Neural progenitor cell (in vitro differentiated cells): ENCODE data around the gene SPON1. TPM values are rescaled to one million over a fixed set of nuclear protein-coding genes. Genes with fewer than 3 reads are reported as not detected.

Experiments
- DNase-seq: peaks from one replicate; pipeline ENCODE4 v3.0.0-alpha.2; 2016; ENCODE audit warnings: low spot score
- H2AFZ ChIP-seq: fragments of 200-600 bp; sonication (generic); replicated peaks from 2 replicates; pipeline ENCODE4 v1.6.1; 2016; ENCODE audit warnings: antibody characterized with exemption
- H3F3A ChIP-seq: fragments of 200-600 bp; sonication (generic); 2 replicates; pipeline ENCODE4 v1.6.1; 2016; ENCODE audit warnings: antibody characterized with exemption, low read depth
- H3K27ac ChIP-seq: fragments of 200-600 bp; sonication (generic); 2 replicates; pipeline ENCODE4 v1.5.1; 2016; ENCODE audit warnings: mild to moderate bottlenecking
- H3K27me3 ChIP-seq: fragments of 200-600 bp; sonication (generic); 2 replicates; pipeline ENCODE4 v1.6.1; 2016; ENCODE audit warnings: mild to moderate bottlenecking, moderate library complexity
- H3K36me3 ChIP-seq: fragments of 200-600 bp; sonication (generic); 2 replicates; pipeline ENCODE4 v1.5.1; 2016
- H3K4me1 ChIP-seq: fragments of 200-600 bp; sonication (generic); 2 replicates; pipeline ENCODE4 v1.6.1; 2016; ENCODE audit warnings: mixed run types
- H3K4me2 ChIP-seq: fragments of 200-600 bp; sonication (generic); 2 replicates; pipeline ENCODE4 v1.6.1; 2016
- H3K4me3 ChIP-seq: fragments of 200-600 bp; sonication (generic); 2 replicates; pipeline ENCODE4 v1.5.1; 2016
- H3K79me2 ChIP-seq: fragments of 200-600 bp; sonication (generic); 2 replicates; pipeline ENCODE4 v1.6.1; 2016; ENCODE audit warnings: low read depth
- H3K9ac ChIP-seq: fragments of 200-600 bp; sonication (generic); 2 replicates; pipeline ENCODE4 v1.6.1; 2016
- H3K9me3 ChIP-seq: fragments of 200-600 bp; sonication (generic); 2 replicates; pipeline ENCODE4 v1.5.1; 2016; ENCODE audit warnings: low read depth
- H4K20me1 ChIP-seq: fragments of 200-600 bp; sonication (generic); 2 replicates; pipeline ENCODE4 v1.6.1; 2016; ENCODE audit warnings: low read depth
- H3K27ac Mint-ChIP-seq: 3 replicates; pipeline ENCODE4 v1.8.0; 2021; ENCODE audit warnings: mixed read lengths
- H3K27me3 Mint-ChIP-seq: 2 replicates; pipeline ENCODE4 v1.8.0; 2022; ENCODE audit warnings: low read depth, mild to moderate bottlenecking, inconsistent platforms, moderate library complexity, mixed read lengths; ENCODE audit not compliant: insufficient read depth
- H3K36me3 Mint-ChIP-seq: 3 replicates; pipeline ENCODE4 v1.8.0; 2021; ENCODE audit warnings: mixed read lengths
- H3K4me1 Mint-ChIP-seq: 3 replicates; pipeline ENCODE4 v1.8.0; 2021; ENCODE audit warnings: mixed read lengths
- H3K4me3 Mint-ChIP-seq: 3 replicates; pipeline ENCODE4 v1.8.0; 2021; ENCODE audit warnings: mild to moderate bottlenecking, moderate library complexity, mixed read lengths
- H3K9me3 Mint-ChIP-seq: 3 replicates; pipeline ENCODE4 v1.8.0; 2020; ENCODE audit warnings: mixed read lengths
- EZH2 ChIP-seq: fragments of 200-600 bp; sonication (generic); IDR thresholded peaks from 2 replicates; pipeline ENCODE4 v1.6.1; 2017; ENCODE audit warnings: antibody characterized with exemption, mild to moderate bottlenecking, moderate library complexity
- EZH2phosphoT487 ChIP-seq: fragments of 200-600 bp; sonication (generic); IDR thresholded peaks from 2 replicates; pipeline ENCODE4 v1.6.1; 2017; ENCODE audit warnings: antibody characterized with exemption
- total RNA-seq: library from RNA; depleted of rRNA; stranded (reverse); fragments of >200 nt; gene quantifications from 2 replicates; pipeline ENCODE4 v1.2.3, GENCODE V29; 2015; ENCODE audit warnings: low replicate concordance
- TF ChIP-seq, protein P1 (sequence below): fragments of 200-600 bp; sonication (generic); IDR thresholded peaks from 2 replicates; pipeline ENCODE4 v1.5.1; 2017; ENCODE audit warnings: antibody characterized with exemption, mild to moderate bottlenecking

SPON1 gene
- total RNA-seq, 1 donor from 2014 or later = 35.4 TPM

DNA sequence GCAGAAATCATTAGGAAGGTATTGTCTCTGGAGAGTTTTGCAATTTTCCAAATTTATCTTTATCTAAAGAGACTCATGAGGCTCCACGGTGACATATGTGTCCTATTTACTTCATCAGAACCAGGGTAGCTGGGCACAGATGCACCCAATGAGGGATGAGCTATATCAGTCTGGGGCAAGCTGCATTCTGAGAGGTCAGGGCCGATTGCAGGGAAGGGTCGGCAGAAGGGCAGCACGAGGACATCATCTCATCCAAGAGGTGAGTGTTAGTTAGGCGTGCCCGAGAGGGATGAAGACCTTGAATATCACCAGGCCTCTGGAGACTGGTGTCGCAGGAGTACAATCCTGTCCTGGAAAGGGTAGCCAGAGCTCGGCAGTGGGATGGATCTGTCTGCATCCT is 41.0 kb upstream of the SPON1 start:
- no peaks in the 10 kb centered on the region for H3K9me3 ChIP-seq
- H3K4me1 ChIP-seq = no peaks in the 10 kb centered on the region
- H4K20me1 ChIP-seq = no peaks in the 10 kb centered on the region
- H3K36me3 ChIP-seq = no peaks in the 10 kb centered on the region
- no peak overlapping the region for H3K27ac ChIP-seq
- H3K79me2 ChIP-seq = no peaks in the 10 kb centered on the region
- no peak overlapping the region for H3K4me3 ChIP-seq
- H2AFZ ChIP-seq = no peak overlapping the region
- H3K27me3 ChIP-seq = no peaks in the 10 kb centered on the region
- no peak overlapping the region for H3K9ac ChIP-seq
- H3K36me3 Mint-ChIP-seq = no peaks in the 10 kb centered on the region
- no peaks in the 10 kb centered on the region for H3K27me3 Mint-ChIP-seq
- H3K4me1 Mint-ChIP-seq = peaks cover 10% of the 10 kb centered on the region
- no peaks in the 10 kb centered on the region for H3F3A ChIP-seq
- H3K27ac Mint-ChIP-seq = no peak overlapping the region
- no peak overlapping the region for H3K4me2 ChIP-seq
- no peak for DNase-seq
- TF ChIP-seq EZH2phosphoT487 (no peak), EZH2 (no peak)
- TF ChIP-seq, protein P1, sequence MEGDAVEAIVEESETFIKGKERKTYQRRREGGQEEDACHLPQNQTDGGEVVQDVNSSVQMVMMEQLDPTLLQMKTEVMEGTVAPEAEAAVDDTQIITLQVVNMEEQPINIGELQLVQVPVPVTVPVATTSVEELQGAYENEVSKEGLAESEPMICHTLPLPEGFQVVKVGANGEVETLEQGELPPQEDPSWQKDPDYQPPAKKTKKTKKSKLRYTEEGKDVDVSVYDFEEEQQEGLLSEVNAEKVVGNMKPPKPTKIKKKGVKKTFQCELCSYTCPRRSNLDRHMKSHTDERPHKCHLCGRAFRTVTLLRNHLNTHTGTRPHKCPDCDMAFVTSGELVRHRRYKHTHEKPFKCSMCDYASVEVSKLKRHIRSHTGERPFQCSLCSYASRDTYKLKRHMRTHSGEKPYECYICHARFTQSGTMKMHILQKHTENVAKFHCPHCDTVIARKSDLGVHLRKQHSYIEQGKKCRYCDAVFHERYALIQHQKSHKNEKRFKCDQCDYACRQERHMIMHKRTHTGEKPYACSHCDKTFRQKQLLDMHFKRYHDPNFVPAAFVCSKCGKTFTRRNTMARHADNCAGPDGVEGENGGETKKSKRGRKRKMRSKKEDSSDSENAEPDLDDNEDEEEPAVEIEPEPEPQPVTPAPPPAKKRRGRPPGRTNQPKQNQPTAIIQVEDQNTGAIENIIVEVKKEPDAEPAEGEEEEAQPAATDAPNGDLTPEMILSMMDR = no peak
- no peak overlapping the region for H3K4me3 Mint-ChIP-seq
- H3K9me3 Mint-ChIP-seq = no peaks in the 10 kb centered on the region

DNA sequence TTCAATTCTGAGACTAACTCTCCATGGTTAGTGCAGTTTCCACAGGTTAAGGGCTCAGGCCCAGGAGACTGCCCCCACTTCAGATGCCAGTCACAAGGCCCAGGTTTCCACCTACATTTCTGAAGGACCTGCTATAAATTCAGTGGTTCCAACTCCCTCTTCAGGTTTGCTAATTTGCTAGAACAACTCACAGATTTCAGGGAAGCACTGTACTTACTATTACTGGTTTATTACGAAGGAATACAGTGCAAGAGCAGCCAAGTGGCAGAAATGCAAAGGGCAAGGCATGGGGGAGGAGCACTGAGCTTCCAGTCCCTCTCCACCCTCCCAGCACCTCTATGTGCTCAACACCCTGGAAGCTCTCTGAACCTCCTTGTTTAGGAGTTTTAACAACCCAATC is 39.3 kb upstream of the SPON1 start:
- Histone ChIP-seq H3K4me1 (no peaks in the 10 kb centered on the region), H3F3A (no peaks in the 10 kb centered on the region), H3K9me3 (no peaks in the 10 kb centered on the region), H2AFZ (no peak overlapping the region), H3K4me3 (no peak overlapping the region), H3K9ac (no peak overlapping the region), H4K20me1 (no peaks in the 10 kb centered on the region), H3K4me2 (no peak overlapping the region), H3K36me3 (no peaks in the 10 kb centered on the region), H3K27me3 (no peaks in the 10 kb centered on the region), H3K79me2 (no peaks in the 10 kb centered on the region), H3K27ac (no peak overlapping the region)
- TF ChIP-seq, protein P1 = no peak
- TF ChIP-seq EZH2 (no peak), EZH2phosphoT487 (no peak)
- Mint-ChIP-seq H3K27me3 (no peaks in the 10 kb centered on the region), H3K36me3 (no peaks in the 10 kb centered on the region), H3K4me3 (no peak overlapping the region), H3K27ac (no peak overlapping the region), H3K9me3 (no peaks in the 10 kb centered on the region), H3K4me1 (no peaks in the 10 kb centered on the region)
- no peak for DNase-seq

DNA sequence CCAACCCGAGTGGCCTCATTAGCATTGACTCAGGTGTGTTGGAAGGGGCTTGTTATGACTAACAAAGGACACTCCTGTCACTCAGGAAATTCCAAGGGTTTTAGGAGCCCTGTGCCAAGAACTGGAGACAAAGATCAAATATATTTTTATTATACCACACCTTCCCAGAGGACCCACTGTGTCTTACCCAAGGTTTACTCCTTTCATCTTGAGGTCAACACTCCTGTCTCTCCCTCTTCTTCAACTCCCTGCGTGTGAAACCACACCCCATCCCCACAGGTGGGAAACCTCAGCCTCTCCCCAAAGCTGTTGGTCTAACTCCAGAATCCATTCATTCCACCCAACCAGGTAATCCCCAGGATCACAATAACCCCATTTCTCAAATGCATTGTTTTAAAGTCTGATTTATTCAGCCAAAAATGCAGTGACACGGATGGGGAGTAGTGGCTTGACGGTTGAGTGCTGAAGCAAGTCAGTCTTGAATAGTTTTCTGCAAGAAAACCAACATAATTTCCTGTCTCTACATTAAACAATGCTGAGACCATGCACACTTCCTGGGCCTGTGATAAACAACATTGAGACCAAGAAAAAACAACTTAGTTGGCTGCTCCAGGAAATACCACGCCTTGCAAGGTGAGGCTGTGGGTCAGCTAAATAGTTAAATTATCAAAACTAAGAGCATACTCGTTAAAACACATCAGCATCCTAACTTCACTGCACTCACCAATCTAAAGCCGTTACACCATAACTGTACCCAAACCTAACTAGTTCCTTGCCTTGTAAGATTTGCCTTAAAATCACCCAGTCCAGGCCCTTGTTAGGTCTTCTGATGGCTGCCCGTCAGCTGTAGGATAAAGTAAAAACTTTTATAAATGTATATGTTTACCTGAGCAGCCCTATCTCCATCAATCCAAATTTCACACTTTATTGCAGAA is 38.5 kb upstream of the SPON1 start:
- H4K20me1 ChIP-seq = no peaks in the 10 kb centered on the region
- no peaks in the 10 kb centered on the region for H3K9me3 ChIP-seq
- Mint-ChIP-seq H3K36me3 (no peaks in the 10 kb centered on the region), H3K4me1 (peaks cover 4% of the 10 kb centered on the region), H3K4me3 (no peak overlapping the region), H3K9me3 (no peaks in the 10 kb centered on the region), H3K27ac (peak overlapping the region; percentile 13), H3K27me3 (no peaks in the 10 kb centered on the region)
- H3K4me1 ChIP-seq = peaks cover under 1% of the 10 kb centered on the region
- DNase-seq = no peak
- no peak overlapping the region for H3K9ac ChIP-seq
- H3F3A ChIP-seq = no peaks in the 10 kb centered on the region
- H3K27ac ChIP-seq = no peak overlapping the region
- no peak overlapping the region for H2AFZ ChIP-seq
- H3K4me3 ChIP-seq = no peak overlapping the region
- H3K79me2 ChIP-seq = no peaks in the 10 kb centered on the region
- H3K27me3 ChIP-seq = no peaks in the 10 kb centered on the region
- H3K36me3 ChIP-seq = no peaks in the 10 kb centered on the region
- TF ChIP-seq EZH2 (no peak), EZH2phosphoT487 (no peak)
- TF ChIP-seq, protein P1 = no peak
- H3K4me2 ChIP-seq = no peak overlapping the region
